SU-DHL-6 (cell line): ENCODE results near the gene TXN2.

Source experiments
- CTCF ChIP-seq: fragments of 200-600 bp; sonication (generic); IDR thresholded peaks from one replicate; pipeline ENCODE4 v1.5.1; 2017; ENCODE audit warnings: antibody characterized with exemption, mild to moderate bottlenecking, low read length, moderate library complexity; ENCODE audit not compliant: insufficient read depth, poor library complexity, severe bottlenecking
- EZH2phosphoT487 ChIP-seq: fragments of 200-600 bp; sonication (generic), shearing (Covaris generic); conservative IDR thresholded peaks from 2 replicates; pipeline ENCODE4 v1.6.1; 2018; ENCODE audit warnings: mild to moderate bottlenecking, antibody characterized with exemption, low read length, moderate library complexity, mixed read lengths

GRCh38 chr22:36439481-36440271 is 41.8 kb downstream of the TXN2 start:
- TF ChIP-seq CTCF (no peak), EZH2phosphoT487 (no peak)
